Measurements from ENCODE around the gene ABHD2. TPM values are rescaled to one million over a fixed set of nuclear protein-coding genes. Genes with fewer than 3 reads are reported as not detected.
A peak's percentile ranks its signal among the peaks of the same experiment; 100 is the strongest.

The ABHD2 gene
- total and polyA plus RNA-seq, 9 of the 15 experiments (the other 6 are each of a cell fraction or from before 2014, with no cell fraction given): 16.9 to 99.8 (median 47.5) TPM

DNA sequence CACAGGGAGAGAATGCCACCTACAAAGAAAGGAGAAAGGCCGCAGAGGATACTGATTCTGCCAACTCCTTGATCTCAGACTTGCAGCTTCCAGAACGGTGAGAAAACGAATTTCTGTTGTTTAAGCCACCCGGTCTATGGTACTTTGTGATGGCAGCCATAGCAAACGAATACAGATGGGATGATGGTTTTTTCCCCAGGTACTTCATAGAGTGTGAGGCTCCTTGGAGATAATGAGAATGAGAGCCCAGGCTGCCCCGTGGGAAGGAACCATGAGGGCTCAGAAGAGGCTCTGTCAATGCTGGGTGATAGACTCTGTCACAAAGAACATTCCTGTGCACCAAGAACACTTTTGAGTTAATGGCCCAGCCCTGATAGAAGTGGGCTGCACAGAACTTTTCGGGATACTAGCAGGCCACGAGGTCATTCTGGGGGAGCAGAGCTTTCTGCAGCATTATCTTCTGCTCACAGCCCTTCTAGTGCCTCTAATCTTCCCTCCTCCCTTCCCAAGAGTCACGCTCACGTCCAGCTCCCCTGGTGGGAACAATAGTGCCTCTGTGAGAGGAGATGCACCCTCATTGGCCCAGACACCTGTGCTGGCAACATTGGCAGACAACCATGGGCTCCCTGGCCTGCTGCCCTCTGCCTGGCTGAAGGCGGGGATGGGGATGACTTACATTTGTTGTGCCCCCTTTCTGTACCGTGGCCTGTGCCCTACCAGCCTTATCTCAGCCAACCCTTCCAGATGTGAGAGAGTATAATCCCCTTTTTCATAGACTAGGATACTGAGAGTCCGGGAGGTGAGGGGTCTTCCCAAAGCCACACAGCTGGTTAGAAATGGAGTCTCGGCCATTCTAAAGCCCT, 138.3 kb downstream of the ABHD2 start:
- WGBS (ENCODE audit: insufficient coverage, low coverage, missing lambda C conversion rate): 15% methylated on average over 14 of the region's 14 CpGs
- CTCF ChIA-PET (ENCODE audit: low intra/inter-chr PET ratio): no interaction called here
- TF ChIP-seq, protein P1, sequence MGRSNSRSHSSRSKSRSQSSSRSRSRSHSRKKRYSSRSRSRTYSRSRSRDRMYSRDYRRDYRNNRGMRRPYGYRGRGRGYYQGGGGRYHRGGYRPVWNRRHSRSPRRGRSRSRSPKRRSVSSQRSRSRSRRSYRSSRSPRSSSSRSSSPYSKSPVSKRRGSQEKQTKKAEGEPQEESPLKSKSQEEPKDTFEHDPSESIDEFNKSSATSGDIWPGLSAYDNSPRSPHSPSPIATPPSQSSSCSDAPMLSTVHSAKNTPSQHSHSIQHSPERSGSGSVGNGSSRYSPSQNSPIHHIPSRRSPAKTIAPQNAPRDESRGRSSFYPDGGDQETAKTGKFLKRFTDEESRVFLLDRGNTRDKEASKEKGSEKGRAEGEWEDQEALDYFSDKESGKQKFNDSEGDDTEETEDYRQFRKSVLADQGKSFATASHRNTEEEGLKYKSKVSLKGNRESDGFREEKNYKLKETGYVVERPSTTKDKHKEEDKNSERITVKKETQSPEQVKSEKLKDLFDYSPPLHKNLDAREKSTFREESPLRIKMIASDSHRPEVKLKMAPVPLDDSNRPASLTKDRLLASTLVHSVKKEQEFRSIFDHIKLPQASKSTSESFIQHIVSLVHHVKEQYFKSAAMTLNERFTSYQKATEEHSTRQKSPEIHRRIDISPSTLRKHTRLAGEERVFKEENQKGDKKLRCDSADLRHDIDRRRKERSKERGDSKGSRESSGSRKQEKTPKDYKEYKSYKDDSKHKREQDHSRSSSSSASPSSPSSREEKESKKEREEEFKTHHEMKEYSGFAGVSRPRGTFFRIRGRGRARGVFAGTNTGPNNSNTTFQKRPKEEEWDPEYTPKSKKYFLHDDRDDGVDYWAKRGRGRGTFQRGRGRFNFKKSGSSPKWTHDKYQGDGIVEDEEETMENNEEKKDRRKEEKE (IDR thresholded peaks at IDR 0.05; ENCODE audit: borderline replicate concordance in 1 of 2, control insufficient read depth in 1 of 2, low read depth in 2 of 2, low read length in 1 of 2): no peak
- TF ChIP-seq, protein P2, sequence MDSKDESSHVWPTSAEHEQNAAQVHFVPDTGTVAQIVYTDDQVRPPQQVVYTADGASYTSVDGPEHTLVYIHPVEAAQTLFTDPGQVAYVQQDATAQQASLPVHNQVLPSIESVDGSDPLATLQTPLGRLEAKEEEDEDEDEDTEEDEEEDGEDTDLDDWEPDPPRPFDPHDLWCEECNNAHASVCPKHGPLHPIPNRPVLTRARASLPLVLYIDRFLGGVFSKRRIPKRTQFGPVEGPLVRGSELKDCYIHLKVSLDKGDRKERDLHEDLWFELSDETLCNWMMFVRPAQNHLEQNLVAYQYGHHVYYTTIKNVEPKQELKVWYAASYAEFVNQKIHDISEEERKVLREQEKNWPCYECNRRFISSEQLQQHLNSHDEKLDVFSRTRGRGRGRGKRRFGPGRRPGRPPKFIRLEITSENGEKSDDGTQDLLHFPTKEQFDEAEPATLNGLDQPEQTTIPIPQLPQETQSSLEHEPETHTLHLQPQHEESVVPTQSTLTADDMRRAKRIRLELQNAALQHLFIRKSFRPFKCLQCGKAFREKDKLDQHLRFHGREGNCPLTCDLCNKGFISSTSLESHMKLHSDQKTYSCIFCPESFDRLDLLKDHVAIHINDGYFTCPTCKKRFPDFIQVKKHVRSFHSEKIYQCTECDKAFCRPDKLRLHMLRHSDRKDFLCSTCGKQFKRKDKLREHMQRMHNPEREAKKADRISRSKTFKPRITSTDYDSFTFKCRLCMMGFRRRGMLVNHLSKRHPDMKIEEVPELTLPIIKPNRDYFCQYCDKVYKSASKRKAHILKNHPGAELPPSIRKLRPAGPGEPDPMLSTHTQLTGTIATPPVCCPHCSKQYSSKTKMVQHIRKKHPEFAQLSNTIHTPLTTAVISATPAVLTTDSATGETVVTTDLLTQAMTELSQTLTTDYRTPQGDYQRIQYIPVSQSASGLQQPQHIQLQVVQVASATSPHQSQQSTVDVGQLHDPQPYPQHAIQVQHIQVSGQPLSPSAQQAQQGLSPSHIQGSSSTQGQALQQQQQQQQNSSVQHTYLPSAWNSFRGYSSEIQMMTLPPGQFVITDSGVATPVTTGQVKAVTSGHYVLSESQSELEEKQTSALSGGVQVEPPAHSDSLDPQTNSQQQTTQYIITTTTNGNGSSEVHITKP (IDR thresholded peaks at IDR 0.05; ENCODE audit: partially characterized antibody): peak; percentile 32
- TF ChIP-seq, protein P3, sequence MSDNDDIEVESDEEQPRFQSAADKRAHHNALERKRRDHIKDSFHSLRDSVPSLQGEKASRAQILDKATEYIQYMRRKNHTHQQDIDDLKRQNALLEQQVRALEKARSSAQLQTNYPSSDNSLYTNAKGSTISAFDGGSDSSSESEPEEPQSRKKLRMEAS (CRISPR knock-in tag; IDR thresholded peaks at IDR 0.05): peak; percentile 77
- TF ChIP-seq KDM4B (IDR thresholded peaks at IDR 0.05; ENCODE audit: borderline replicate concordance in 2 of 2, low read depth in 1 of 2) (no peak), KDM1A (IDR thresholded peaks at IDR 0.05) (peak; percentile 72 to 78), CBFA2T3 (IDR thresholded peaks at IDR 0.05) (peak; percentile 91), SOX6 (IDR thresholded peaks at IDR 0.05) (peak; percentile 76), MYNN (IDR thresholded peaks at IDR 0.05) (0 out of 2 replicates have a peak, but pooled peaks have one; percentile 43), MYNN (CRISPR knock-in tag; IDR thresholded peaks at IDR 0.05) (no peak), POLR2AphosphoS2 (IDR thresholded peaks at IDR 0.05; ENCODE audit: low read length) (no peak), BHLHE40 (IDR thresholded peaks at IDR 0.05; ENCODE audit: low read length) (peak; percentile 83)
- TF ChIP-seq, protein P4, sequence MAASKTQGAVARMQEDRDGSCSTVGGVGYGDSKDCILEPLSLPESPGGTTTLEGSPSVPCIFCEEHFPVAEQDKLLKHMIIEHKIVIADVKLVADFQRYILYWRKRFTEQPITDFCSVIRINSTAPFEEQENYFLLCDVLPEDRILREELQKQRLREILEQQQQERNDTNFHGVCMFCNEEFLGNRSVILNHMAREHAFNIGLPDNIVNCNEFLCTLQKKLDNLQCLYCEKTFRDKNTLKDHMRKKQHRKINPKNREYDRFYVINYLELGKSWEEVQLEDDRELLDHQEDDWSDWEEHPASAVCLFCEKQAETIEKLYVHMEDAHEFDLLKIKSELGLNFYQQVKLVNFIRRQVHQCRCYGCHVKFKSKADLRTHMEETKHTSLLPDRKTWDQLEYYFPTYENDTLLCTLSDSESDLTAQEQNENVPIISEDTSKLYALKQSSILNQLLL (CRISPR knock-in tag; IDR thresholded peaks at IDR 0.05; ENCODE audit: borderline replicate concordance): no peak

More for the DNA sequence above, 138.3 kb downstream of the ABHD2 start:
- Histone ChIP-seq H3K79me2 (ENCODE audit: control insufficient read depth, insufficient read depth, low read length) (no peaks in the 10 kb centered on the region), H3K9ac (ENCODE audit: insufficient read depth in 1 of 2, low read depth in 2 of 2, low read length in 2 of 2) (peak overlapping the region; percentile 10 to 35; a peak in 1 of 4 replicates), H3K36me3 (ENCODE audit: control insufficient read depth, insufficient read depth, low read length) (no peaks in the 10 kb centered on the region), H3K4me1 (replicated peaks in 1 of 2; ENCODE audit: control insufficient read depth in 2 of 2, insufficient read depth in 2 of 2, low read length in 2 of 2) (peaks cover 12 to 20% of the 10 kb centered on the region in 2 experiments; a peak in 4 of 5 replicates), H3K4me2 (ENCODE audit: insufficient read depth, low read length) (peak overlapping the region; percentile 55), H2AFZ (ENCODE audit: low read depth, low read length) (peak overlapping the region; percentile 92), H3K27me3 (ENCODE audit: control insufficient read depth in 2 of 2, insufficient read depth in 2 of 2, low read length in 2 of 2) (no peaks in the 10 kb centered on the region), H3K27ac (ENCODE audit: extremely low read depth, low read depth, low read length) (peak overlapping the region; percentile 57), H3K9me1 (ENCODE audit: control insufficient read depth, insufficient read depth, low read length) (no peaks in the 10 kb centered on the region), H4K20me1 (replicated peaks; ENCODE audit: control insufficient read depth, insufficient read depth, low read length) (no peaks in the 10 kb centered on the region), H3K4me3 (no peak overlapping the region), H3K9me3 (replicated peaks; ENCODE audit: control insufficient read depth, insufficient read depth, low read depth, low read length) (no peaks in the 10 kb centered on the region)
- BruUV-seq (replicated peaks): no TSS peak
- in situ Hi-C loops (cut with MboI) (no loop called here), intact Hi-C loops (cut with micrococcal nuclease) (no loop called here)
- FAIRE-seq: peak; percentile 82
- DNase-seq (ENCODE audit: extremely low read depth in 1 of 4, low spot score in 3 of 4): peak; percentile 42 to 85 (median 62)
- ATAC-seq: peak; percentile 86
- POLR2A ChIA-PET: interaction anchor here (0.6 to 1.1 kb wide), 7 partner anchors 10 to 1591 kb away, joined by 3 to 4 read pairs (median 3); partner anchors contain the start of gene FANCI
